ENCODE data around the gene ERCC8.
"Not testable (repeated sequence)": the region's sequence is repeated elsewhere in the genome, so short reads cannot be mapped to it uniquely, and the experiment has no call there.

ERCC8 gene

DNA sequence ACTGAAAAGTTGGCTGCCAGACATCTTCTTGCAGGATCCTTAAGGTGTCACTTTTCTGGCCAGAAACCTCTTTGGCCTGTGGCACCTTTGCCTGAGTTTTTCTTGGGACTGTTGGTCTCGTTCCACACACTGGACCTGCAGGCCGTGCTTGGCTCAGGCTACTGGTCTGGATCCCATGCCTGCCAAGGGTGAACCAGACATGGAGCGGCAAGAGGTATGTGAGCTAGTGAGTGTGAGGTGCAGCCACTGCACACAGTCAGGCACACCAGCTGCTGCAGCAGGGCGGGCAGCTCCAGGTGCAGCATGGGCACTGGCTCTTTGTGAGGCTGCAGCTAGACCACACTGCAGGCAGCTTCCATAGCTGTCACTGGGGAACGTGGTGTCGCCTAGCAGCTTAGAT lies 48.0 kb upstream of the ERCC8 start:
- Histone ChIP-seq H3K79me2 (ENCODE audit: insufficient read depth, low read length) (peaks cover 3% of the 10 kb centered on the region; the same call in 1 of the 2 replicates), H3K27me3 (ENCODE audit: insufficient read depth, low read length, poor library complexity) (no peaks in the 10 kb centered on the region)

DNA sequence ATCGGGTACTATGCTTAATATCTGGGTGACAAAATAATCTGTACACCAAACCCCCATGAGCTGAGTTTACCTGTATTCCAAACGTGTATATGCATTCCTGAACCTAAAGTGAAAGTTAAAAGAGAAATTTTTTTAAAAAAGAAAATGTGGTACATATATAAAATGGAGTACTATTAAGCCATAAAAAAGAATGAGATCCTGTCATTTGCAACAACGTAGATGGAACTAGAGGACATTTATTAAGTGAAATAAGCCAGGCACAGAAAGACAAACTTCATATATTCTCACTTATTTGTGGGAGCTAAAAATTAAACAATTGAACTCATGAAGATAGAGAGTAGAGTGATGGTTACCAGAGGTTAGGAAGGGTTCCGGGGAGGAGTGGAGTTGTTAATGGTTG lies 44.9 kb upstream of the ERCC8 start:
- TF ChIP-seq, protein P1, sequence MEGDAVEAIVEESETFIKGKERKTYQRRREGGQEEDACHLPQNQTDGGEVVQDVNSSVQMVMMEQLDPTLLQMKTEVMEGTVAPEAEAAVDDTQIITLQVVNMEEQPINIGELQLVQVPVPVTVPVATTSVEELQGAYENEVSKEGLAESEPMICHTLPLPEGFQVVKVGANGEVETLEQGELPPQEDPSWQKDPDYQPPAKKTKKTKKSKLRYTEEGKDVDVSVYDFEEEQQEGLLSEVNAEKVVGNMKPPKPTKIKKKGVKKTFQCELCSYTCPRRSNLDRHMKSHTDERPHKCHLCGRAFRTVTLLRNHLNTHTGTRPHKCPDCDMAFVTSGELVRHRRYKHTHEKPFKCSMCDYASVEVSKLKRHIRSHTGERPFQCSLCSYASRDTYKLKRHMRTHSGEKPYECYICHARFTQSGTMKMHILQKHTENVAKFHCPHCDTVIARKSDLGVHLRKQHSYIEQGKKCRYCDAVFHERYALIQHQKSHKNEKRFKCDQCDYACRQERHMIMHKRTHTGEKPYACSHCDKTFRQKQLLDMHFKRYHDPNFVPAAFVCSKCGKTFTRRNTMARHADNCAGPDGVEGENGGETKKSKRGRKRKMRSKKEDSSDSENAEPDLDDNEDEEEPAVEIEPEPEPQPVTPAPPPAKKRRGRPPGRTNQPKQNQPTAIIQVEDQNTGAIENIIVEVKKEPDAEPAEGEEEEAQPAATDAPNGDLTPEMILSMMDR (IDR thresholded peaks at IDR 0.05; ENCODE audit: borderline replicate concordance, extremely low read depth, low read length, poor library complexity, severe bottlenecking): no peak
- TF ChIP-seq EZH2 (IDR thresholded peaks at IDR 0.05; ENCODE audit: borderline replicate concordance, low read depth, low read length, severe bottlenecking): no peak
- peaks cover 3% of the 10 kb centered on the region; the same call in 1 of the 2 replicates for H3K79me2 ChIP-seq (ENCODE audit: insufficient read depth, low read length)

More for the DNA sequence above, 48.0 kb upstream of the ERCC8 start:
- ATAC-seq (ENCODE audit: insufficient read depth, low read depth) (no peak), DNase-seq (no peak)
- no peaks in the 10 kb centered on the region for H3K4me1 ChIP-seq (ENCODE audit: insufficient read depth, low read length)
- no peak overlapping the region for H2AFZ ChIP-seq (ENCODE audit: low read depth, low read length)
- H3K9me3 ChIP-seq (ENCODE audit: insufficient read depth, low read length, severe bottlenecking): peaks cover 24% of the 10 kb centered on the region
- no peak overlapping the region for H3K4me3 ChIP-seq (ENCODE audit: low read depth in 1 of 2, low read length in 2 of 2)
- no peak overlapping the region for H3K4me2 ChIP-seq (ENCODE audit: insufficient read depth, low read length)
- TF ChIP-seq EZH2 (IDR thresholded peaks at IDR 0.05; ENCODE audit: borderline replicate concordance, low read depth, low read length, severe bottlenecking): no peak
- TF ChIP-seq, protein P1 (IDR thresholded peaks at IDR 0.05; ENCODE audit: borderline replicate concordance, extremely low read depth, low read length, poor library complexity, severe bottlenecking): no peak
- no peak overlapping the region for H3K27ac ChIP-seq (ENCODE audit: low read length)
- peaks cover 13% of the 10 kb centered on the region for H3K36me3 ChIP-seq (ENCODE audit: insufficient read depth, low read length)
- no peak overlapping the region for H3K9ac ChIP-seq (ENCODE audit: low read depth, low read length)
- no peaks in the 10 kb centered on the region for H4K20me1 ChIP-seq (ENCODE audit: insufficient read depth, low read length)

DNA sequence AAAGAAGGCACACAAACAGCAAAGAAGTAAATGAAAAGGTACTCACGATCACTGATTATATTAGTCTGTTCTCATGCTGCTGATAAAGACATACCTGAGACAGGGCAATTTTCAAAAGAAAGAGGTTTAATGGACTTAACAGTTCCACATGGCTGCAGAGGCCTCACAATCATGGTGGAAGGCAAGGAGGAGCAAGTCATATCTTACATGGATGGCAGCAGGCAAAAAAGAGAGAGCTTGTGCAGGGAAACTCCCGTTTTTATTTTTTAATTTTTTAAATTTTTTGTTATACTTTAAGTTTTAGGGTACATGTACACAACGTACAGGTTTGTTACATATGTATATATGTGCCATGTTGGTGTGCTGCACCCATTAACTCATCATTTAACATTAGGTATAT lies 37.3 kb upstream of the ERCC8 start:
- not testable (repeated sequence) for H3K27me3 ChIP-seq (ENCODE audit: insufficient read depth, low read length, poor library complexity); DNase-seq; H2AFZ ChIP-seq (ENCODE audit: low read depth, low read length); H3K9ac ChIP-seq (ENCODE audit: low read depth, low read length); ATAC-seq (ENCODE audit: insufficient read depth, low read depth); H4K20me1 ChIP-seq (ENCODE audit: insufficient read depth, low read length); H3K9me3 ChIP-seq (ENCODE audit: insufficient read depth, low read length, severe bottlenecking); H3K4me1 ChIP-seq (ENCODE audit: insufficient read depth, low read length); H3K4me3 ChIP-seq (ENCODE audit: low read depth in 1 of 2, low read length in 2 of 2); H3K4me2 ChIP-seq (ENCODE audit: insufficient read depth, low read length); H3K79me2 ChIP-seq (ENCODE audit: insufficient read depth, low read length); H3K36me3 ChIP-seq (ENCODE audit: insufficient read depth, low read length); H3K27ac ChIP-seq (ENCODE audit: low read length)

More for the DNA sequence above, 44.9 kb upstream of the ERCC8 start:
- H3K36me3 ChIP-seq (ENCODE audit: insufficient read depth, low read length): peaks cover 13% of the 10 kb centered on the region
- H2AFZ ChIP-seq (ENCODE audit: low read depth, low read length): no peak overlapping the region
- DNase-seq (no peak), ATAC-seq (ENCODE audit: insufficient read depth, low read depth) (no peak)
- H3K27me3 ChIP-seq (ENCODE audit: insufficient read depth, low read length, poor library complexity): no peaks in the 10 kb centered on the region
- H3K4me3 ChIP-seq (ENCODE audit: low read depth in 1 of 2, low read length in 2 of 2): no peak overlapping the region
- peaks cover 24% of the 10 kb centered on the region for H3K9me3 ChIP-seq (ENCODE audit: insufficient read depth, low read length, severe bottlenecking)
- H3K9ac ChIP-seq (ENCODE audit: low read depth, low read length): no peak overlapping the region
- H3K4me2 ChIP-seq (ENCODE audit: insufficient read depth, low read length): no peak overlapping the region
- no peaks in the 10 kb centered on the region for H4K20me1 ChIP-seq (ENCODE audit: insufficient read depth, low read length)
- H3K27ac ChIP-seq (ENCODE audit: low read length): no peak overlapping the region
- H3K4me1 ChIP-seq (ENCODE audit: insufficient read depth, low read length): no peaks in the 10 kb centered on the region

DNA sequence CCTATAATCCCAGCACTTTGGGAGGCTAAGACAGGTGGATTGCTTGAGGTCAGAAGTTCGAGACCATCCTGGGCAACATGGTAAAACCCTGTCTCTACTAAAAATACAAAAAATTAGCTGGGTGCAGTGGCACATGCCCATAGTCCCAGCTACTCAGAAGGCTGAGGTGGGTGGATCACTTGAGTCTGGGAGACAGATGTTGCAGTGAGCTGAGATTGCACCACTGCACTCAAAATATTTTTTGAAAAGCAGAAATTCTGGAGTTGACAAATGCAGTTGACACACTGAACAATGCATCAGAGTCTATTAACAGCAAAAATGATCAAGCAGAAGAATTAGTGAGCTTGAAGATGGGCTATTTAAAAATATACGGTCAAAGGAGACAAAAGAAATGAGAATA lies 35.6 kb upstream of the ERCC8 start:
- Histone ChIP-seq H3K36me3 (ENCODE audit: insufficient read depth, low read length) (no peaks in the 10 kb centered on the region), H3K9me3 (ENCODE audit: insufficient read depth, low read length, severe bottlenecking) (peaks cover 7% of the 10 kb centered on the region), H3K9ac (ENCODE audit: low read depth, low read length) (no peak overlapping the region), H3K27me3 (ENCODE audit: insufficient read depth, low read length, poor library complexity) (no peaks in the 10 kb centered on the region), H3K4me2 (ENCODE audit: insufficient read depth, low read length) (no peak overlapping the region), H3K4me3 (ENCODE audit: low read depth in 1 of 2, low read length in 2 of 2) (no peak overlapping the region), H3K4me1 (ENCODE audit: insufficient read depth, low read length) (no peaks in the 10 kb centered on the region), H2AFZ (ENCODE audit: low read depth, low read length) (no peak overlapping the region), H4K20me1 (ENCODE audit: insufficient read depth, low read length) (no peaks in the 10 kb centered on the region), H3K79me2 (ENCODE audit: insufficient read depth, low read length) (no peaks in the 10 kb centered on the region), H3K27ac (ENCODE audit: low read length) (no peak overlapping the region)
- no peak for TF ChIP-seq EZH2 (IDR thresholded peaks at IDR 0.05; ENCODE audit: borderline replicate concordance, low read depth, low read length, severe bottlenecking)
- TF ChIP-seq, protein P1 (IDR thresholded peaks at IDR 0.05; ENCODE audit: borderline replicate concordance, extremely low read depth, low read length, poor library complexity, severe bottlenecking): no peak
- no peak for DNase-seq
- no peak for ATAC-seq (ENCODE audit: insufficient read depth, low read depth)

Measured in DND-41 (cell line).